ENCODE results near the gene TOGARAM2.

GRCh38 chr2:28991021-28991420 lies 9.9 kb downstream of the TOGARAM2 start:
- TF ChIP-seq MXI1 (IDR thresholded peaks at IDR 0.05; ENCODE audit: borderline replicate concordance, low read depth, low read length) (no peak), ZNF841 (CRISPR knock-in tag; IDR thresholded peaks at IDR 0.05; ENCODE audit: borderline replicate concordance) (no peak), RAD51 (IDR thresholded peaks at IDR 0.05; ENCODE audit: borderline replicate concordance) (no peak)
- TF ChIP-seq, protein P1, sequence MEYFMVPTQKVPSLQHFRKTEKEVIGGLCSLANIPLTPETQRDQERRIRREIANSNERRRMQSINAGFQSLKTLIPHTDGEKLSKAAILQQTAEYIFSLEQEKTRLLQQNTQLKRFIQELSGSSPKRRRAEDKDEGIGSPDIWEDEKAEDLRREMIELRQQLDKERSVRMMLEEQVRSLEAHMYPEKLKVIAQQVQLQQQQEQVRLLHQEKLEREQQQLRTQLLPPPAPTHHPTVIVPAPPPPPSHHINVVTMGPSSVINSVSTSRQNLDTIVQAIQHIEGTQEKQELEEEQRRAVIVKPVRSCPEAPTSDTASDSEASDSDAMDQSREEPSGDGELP (IDR thresholded peaks at IDR 0.05; ENCODE audit: borderline replicate concordance, low read depth): no peak

All from HepG2 (cell line).